GM12878 (cell line): ENCODE results near the gene B9D2. TPM values are rescaled to one million over a fixed set of nuclear protein-coding genes. Genes with fewer than 3 reads are reported as not detected.

Source experiments
- ATAC-seq: fragments of 200-7000 bp; cut with Tn5 transposase; 3 replicates; pipeline ENCODE4 v1.9.1; 2020; ENCODE audit warnings: mild to moderate bottlenecking, moderate library complexity
- BruUV-seq: library from RNA; stranded (reverse); fragments of 400-500 nt; replicated peaks from 2 replicates; lab custom pipeline; 2021; lab: Mats Ljungman, UMichigan
- CTCF ChIA-PET: fragments of 300-600 bp; sonication (Branson Sonifier 250); formaldehyde crosslinking; extraction: SDS; loops from one replicate; lab custom pipeline; 2021; ENCODE audit warnings: inconsistent platforms; lab: Yijun Ruan, JAX
- POLR2A ChIA-PET: fragments of 350-600 bp; formaldehyde crosslinking; extraction: SDS; loops from one replicate; lab custom pipeline; 2021; ENCODE audit warnings: inconsistent platforms; lab: Charles Lee
- RAD21 ChIA-PET: fragments of 300-600 bp; sonication (Branson Sonifier 250); formaldehyde crosslinking; loops from one replicate; lab custom pipeline; 2023; ENCODE audit warnings: antibody characterized with exemption; ENCODE audit not compliant: unreplicated experiment; lab: Charles Lee
- SMC1A ChIA-PET: fragments of 300-600 bp; sonication (Branson Sonifier 250); formaldehyde crosslinking; loops from one replicate; lab custom pipeline; 2023; ENCODE audit not compliant: unreplicated experiment, uncharacterized antibody; lab: Charles Lee
- DNase-seq: peaks from one replicate; pipeline ENCODE4 v3.0.0-alpha.2; 2011; ENCODE audit warnings: low read depth, low spot score
- FAIRE-seq: peaks from 3 replicates; lab custom pipeline; 2011; peaks lifted over from hg19 to GRCh38; lab: Jason Lieb, UNC
- H2AFZ ChIP-seq: 2 replicates; pipeline ENCODE4 v1.6.0; 2011; ENCODE audit warnings: low read depth, low read length, control low read depth; ENCODE audit not compliant: control insufficient read depth
- H3K27ac ChIP-seq: 2 replicates; pipeline ENCODE4 v1.5.1; 2011; ENCODE audit warnings: control low read depth; ENCODE audit not compliant: control insufficient read depth, insufficient read depth
- H3K27me3 ChIP-seq, 2 experiments: replicated peaks in 1 of 2; 2 replicates each; pipeline versions ENCODE4 v1.6.0 to v1.6.1; 2011; ENCODE audit warnings: low read length in 1 of 2; ENCODE audit not compliant: control insufficient read depth in 2 of 2, insufficient read depth in 2 of 2
- H3K36me3 ChIP-seq, 2 experiments: 2 replicates each; pipeline ENCODE4 v1.5.1; 2011; ENCODE audit warnings: low read length in 1 of 2; ENCODE audit not compliant: control insufficient read depth in 2 of 2, insufficient read depth in 2 of 2
- H3K4me1 ChIP-seq: 2 replicates; pipeline ENCODE4 v1.6.1; 2011; ENCODE audit warnings: mild to moderate bottlenecking, low read length, moderate library complexity, mixed read lengths; ENCODE audit not compliant: control insufficient read depth, insufficient read depth
- H3K4me2 ChIP-seq: 2 replicates; pipeline ENCODE4 v1.6.0; 2011; ENCODE audit warnings: control low read depth; ENCODE audit not compliant: control insufficient read depth, insufficient read depth
- H3K4me3 ChIP-seq: fragments of 200-600 bp; sonication (generic); 2 replicates; pipeline ENCODE4 v1.5.1; 2016
- H3K79me2 ChIP-seq: 2 replicates; pipeline ENCODE4 v1.6.0; 2011; ENCODE audit warnings: low read length; ENCODE audit not compliant: control insufficient read depth, insufficient read depth
- H3K9ac ChIP-seq: 2 replicates; pipeline ENCODE4 v1.8.0; 2011; ENCODE audit warnings: low read length, control low read depth, mixed read lengths; ENCODE audit not compliant: control insufficient read depth, insufficient read depth
- H3K9me3 ChIP-seq: replicated peaks from 3 replicates; pipeline ENCODE4 v1.5.1; 2011; ENCODE audit warnings: mild to moderate bottlenecking, low read length; ENCODE audit not compliant: control insufficient read depth, insufficient read depth
- H4K20me1 ChIP-seq: 2 replicates; pipeline ENCODE4 v1.6.0; 2011; ENCODE audit not compliant: control insufficient read depth, insufficient read depth
- BCL11A ChIP-seq: IDR thresholded peaks from 2 replicates; pipeline ENCODE4 v1.6.1; 2011; ENCODE audit warnings: low read depth, low read length
- CBFB ChIP-seq: IDR thresholded peaks from 2 replicates; pipeline ENCODE4 v1.6.1; 2016; ENCODE audit warnings: antibody characterized with exemption, low read depth
- CHD2 ChIP-seq: IDR thresholded peaks from 2 replicates; pipeline ENCODE4 v1.6.1; 2011; ENCODE audit warnings: low read depth, low read length, improper control_type of control experiment, borderline replicate concordance
- CREB1 ChIP-seq: IDR thresholded peaks from 2 replicates; pipeline ENCODE4 v1.6.1; 2012; ENCODE audit warnings: low read depth, mild to moderate bottlenecking, inconsistent platforms
- ELK1 ChIP-seq: IDR thresholded peaks from 2 replicates; pipeline ENCODE4 v1.6.1; 2012; ENCODE audit warnings: low read depth, low read length, improper control_type of control experiment
- RELA ChIP-seq: fragments of 450-650 bp; IDR thresholded peaks from 2 replicates; pipeline ENCODE4 v1.8.0; 2014; ENCODE audit warnings: borderline replicate concordance; ENCODE audit not compliant: partially characterized antibody
- RELB ChIP-seq: fragments of 450-650 bp; IDR thresholded peaks from 2 replicates; pipeline ENCODE4 v1.6.1; 2017; ENCODE audit warnings: low read depth, mild to moderate bottlenecking, moderate library complexity
- SMARCA5 ChIP-seq: fragments of 450-650 bp; IDR thresholded peaks from 2 replicates; pipeline ENCODE4 v1.6.1; 2017; ENCODE audit warnings: mild to moderate bottlenecking
- SUPT20H ChIP-seq: IDR thresholded peaks from 2 replicates; pipeline ENCODE4 v1.6.1; 2011; ENCODE audit warnings: low read depth, mild to moderate bottlenecking, low read length, moderate library complexity, borderline replicate concordance; ENCODE audit not compliant: control insufficient read depth
- TBL1XR1 ChIP-seq: IDR thresholded peaks from 2 replicates; pipeline ENCODE4 v1.6.1; 2012; ENCODE audit warnings: low read depth, low read length, improper control_type of control experiment
- ZNF217 ChIP-seq: fragments of 450-650 bp; IDR thresholded peaks from 2 replicates; pipeline ENCODE4 v1.6.1; 2017; ENCODE audit warnings: antibody characterized with exemption, mild to moderate bottlenecking
- WGBS: methylation state at CpG from one replicate; pipeline ENCODE4 v1.1.6; 2016; ENCODE audit warnings: low lambda C conversion rate; ENCODE audit not compliant: insufficient replicate concordance, insufficient coverage; ENCODE audit errors: missing lambda C conversion rate; 5-methylcytosine and 5-hydroxymethylcytosine counted together
- in situ Hi-C: fragments of 300-500 bp; cut with MboI; formaldehyde crosslinking; loops from 9 replicates; pipeline ENCODE4 v1.14.3; 2018; ENCODE audit warnings: mixed read lengths
- intact Hi-C: fragments of 100-400 bp; cut with micrococcal nuclease; formaldehyde crosslinking; loops from one replicate; pipeline ENCODE4 v1.14.2; 2022; ENCODE audit not compliant: unreplicated experiment
- polyA plus RNA-seq, 11 experiments: library from polyadenylated mRNA; depleted of rRNA in 4 of 11; unstranded in 6 of 11; stranded (reverse) in 5 of 11; fragments of >200 nt; fragmentation: Nextera tagmentation in 4 of 11; fragmentation: Illumina TruSeq in 1 of 11; extraction: Ambion mirVana in 4 of 11; extraction: Trizol in 1 of 11; gene quantifications; 1 replicate in 1 of 11; 2 replicates in 10 of 11; pipeline versions ENCODE4 v1.2.1 to v1.2.3, GENCODE V29; 2011 to 2016; ENCODE audit warnings: inconsistent platforms in 2 of 11, missing spikeins in 2 of 11, low read depth in 1 of 11
- total RNA-seq, 4 experiments: library from RNA; depleted of rRNA in 3 of 4; stranded (reverse); fragments of >200 nt in 3 of 4; fragmentation: Illumina TruSeq in 1 of 4; extraction: Trizol in 1 of 4; gene quantifications; 2 replicates each; pipeline versions ENCODE4 v1.2.1 to v1.2.3, GENCODE V29; 2013 to 2021
- TF ChIP-seq, protein P1 (sequence below): IDR thresholded peaks from 2 replicates; pipeline ENCODE4 v1.6.1; 2012; ENCODE audit warnings: improper control_type of control experiment, low read depth, low read length; ENCODE audit not compliant: insufficient replicate concordance
- TF ChIP-seq, protein P2 (sequence below): IDR thresholded peaks from 2 replicates; pipeline ENCODE4 v1.6.1; 2012; ENCODE audit warnings: low read depth, low read length, improper control_type of control experiment
- TF ChIP-seq, protein P3 (sequence below): IDR thresholded peaks from 2 replicates; pipeline ENCODE4 v1.6.1; 2011; ENCODE audit warnings: low read depth, low read length, improper control_type of control experiment, borderline replicate concordance

The B9D2 gene
- total and polyA plus RNA-seq, 10 of the 15 experiments (the other 5 are each of a cell fraction or from before 2014, with no cell fraction given), result 2.4 to 12.4 (median 5.0) TPM

DNA sequence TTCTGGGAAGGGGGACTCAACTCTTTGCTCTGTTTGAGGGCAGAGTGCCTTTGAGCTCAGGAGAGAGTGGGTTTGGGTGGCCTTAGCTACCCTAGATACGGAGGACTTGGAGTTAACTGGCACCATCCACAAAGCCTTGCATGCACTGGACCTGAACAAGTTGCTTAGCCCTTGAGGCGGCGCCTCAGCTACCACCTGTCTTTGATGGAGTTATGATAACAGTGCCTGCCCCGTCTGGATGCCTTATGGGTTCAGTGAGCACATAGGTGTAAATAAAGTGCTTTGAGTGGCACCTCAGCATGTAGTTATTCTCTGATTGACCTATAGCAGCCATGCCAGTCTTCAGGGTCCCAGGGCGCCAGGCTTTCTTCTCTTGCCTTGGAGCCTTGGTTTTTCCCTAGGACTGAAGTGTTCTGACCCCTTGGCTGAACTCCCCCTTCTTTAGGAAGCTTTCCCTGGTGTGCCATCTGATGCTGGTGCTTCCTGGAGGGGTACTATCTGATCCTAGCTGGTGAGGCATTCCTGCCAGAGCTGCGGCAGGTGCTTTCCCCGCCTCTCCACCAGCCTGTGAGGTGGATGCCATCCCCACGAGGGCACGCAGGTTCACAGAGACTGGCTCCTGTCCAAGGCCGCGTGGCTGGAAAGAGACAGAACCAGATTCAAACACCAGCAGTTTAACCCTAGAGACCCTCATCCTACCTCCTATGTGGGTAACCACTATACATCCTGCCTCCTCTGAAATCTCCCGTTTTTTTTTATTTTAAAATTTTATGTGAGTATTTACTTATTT lies 39.4 kb upstream of the B9D2 start:
- ChIA-PET POLR2A (no interaction called here), SMC1A (no interaction called here), CTCF (no interaction called here), RAD21 (no interaction called here)
- in situ Hi-C loops (no loop called here), intact Hi-C loops (no loop called here)
- Histone ChIP-seq H4K20me1 (no peaks in the 10 kb centered on the region), H2AFZ (no peak overlapping the region), H3K9me3 (no peaks in the 10 kb centered on the region), H3K9ac (no peak overlapping the region), H3K4me2 (no peak overlapping the region), H3K27me3 (no peaks in the 10 kb centered on the region), H3K27ac (no peak overlapping the region), H3K36me3 (no peaks in the 10 kb centered on the region; a peak in 1 of 4 replicates), H3K79me2 (peaks cover 15% of the 10 kb centered on the region), H3K4me1 (peaks cover under 1% of the 10 kb centered on the region), H3K4me3 (no peak overlapping the region)
- 70% methylated on average over 12 of the region's 12 CpGs for WGBS
- no TSS peak for BruUV-seq
- ATAC-seq (no peak), DNase-seq (no peak), FAIRE-seq (no peak)
- TF ChIP-seq SMARCA5 (no peak), SUPT20H (no peak), RELA (no peak), BCL11A (no peak), TBL1XR1 (no peak), CHD2 (no peak), CREB1 (no peak), ZNF217 (no peak), CBFB (no peak), RELB (no peak), ELK1 (no peak)
- TF ChIP-seq, protein P1, sequence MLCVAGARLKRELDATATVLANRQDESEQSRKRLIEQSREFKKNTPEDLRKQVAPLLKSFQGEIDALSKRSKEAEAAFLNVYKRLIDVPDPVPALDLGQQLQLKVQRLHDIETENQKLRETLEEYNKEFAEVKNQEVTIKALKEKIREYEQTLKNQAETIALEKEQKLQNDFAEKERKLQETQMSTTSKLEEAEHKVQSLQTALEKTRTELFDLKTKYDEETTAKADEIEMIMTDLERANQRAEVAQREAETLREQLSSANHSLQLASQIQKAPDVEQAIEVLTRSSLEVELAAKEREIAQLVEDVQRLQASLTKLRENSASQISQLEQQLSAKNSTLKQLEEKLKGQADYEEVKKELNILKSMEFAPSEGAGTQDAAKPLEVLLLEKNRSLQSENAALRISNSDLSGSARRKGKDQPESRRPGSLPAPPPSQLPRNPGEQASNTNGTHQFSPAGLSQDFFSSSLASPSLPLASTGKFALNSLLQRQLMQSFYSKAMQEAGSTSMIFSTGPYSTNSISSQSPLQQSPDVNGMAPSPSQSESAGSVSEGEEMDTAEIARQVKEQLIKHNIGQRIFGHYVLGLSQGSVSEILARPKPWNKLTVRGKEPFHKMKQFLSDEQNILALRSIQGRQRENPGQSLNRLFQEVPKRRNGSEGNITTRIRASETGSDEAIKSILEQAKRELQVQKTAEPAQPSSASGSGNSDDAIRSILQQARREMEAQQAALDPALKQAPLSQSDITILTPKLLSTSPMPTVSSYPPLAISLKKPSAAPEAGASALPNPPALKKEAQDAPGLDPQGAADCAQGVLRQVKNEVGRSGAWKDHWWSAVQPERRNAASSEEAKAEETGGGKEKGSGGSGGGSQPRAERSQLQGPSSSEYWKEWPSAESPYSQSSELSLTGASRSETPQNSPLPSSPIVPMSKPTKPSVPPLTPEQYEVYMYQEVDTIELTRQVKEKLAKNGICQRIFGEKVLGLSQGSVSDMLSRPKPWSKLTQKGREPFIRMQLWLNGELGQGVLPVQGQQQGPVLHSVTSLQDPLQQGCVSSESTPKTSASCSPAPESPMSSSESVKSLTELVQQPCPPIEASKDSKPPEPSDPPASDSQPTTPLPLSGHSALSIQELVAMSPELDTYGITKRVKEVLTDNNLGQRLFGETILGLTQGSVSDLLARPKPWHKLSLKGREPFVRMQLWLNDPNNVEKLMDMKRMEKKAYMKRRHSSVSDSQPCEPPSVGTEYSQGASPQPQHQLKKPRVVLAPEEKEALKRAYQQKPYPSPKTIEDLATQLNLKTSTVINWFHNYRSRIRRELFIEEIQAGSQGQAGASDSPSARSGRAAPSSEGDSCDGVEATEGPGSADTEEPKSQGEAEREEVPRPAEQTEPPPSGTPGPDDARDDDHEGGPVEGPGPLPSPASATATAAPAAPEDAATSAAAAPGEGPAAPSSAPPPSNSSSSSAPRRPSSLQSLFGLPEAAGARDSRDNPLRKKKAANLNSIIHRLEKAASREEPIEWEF, result no peak
- TF ChIP-seq, protein P2, sequence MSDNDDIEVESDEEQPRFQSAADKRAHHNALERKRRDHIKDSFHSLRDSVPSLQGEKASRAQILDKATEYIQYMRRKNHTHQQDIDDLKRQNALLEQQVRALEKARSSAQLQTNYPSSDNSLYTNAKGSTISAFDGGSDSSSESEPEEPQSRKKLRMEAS, result no peak
- TF ChIP-seq, protein P3, sequence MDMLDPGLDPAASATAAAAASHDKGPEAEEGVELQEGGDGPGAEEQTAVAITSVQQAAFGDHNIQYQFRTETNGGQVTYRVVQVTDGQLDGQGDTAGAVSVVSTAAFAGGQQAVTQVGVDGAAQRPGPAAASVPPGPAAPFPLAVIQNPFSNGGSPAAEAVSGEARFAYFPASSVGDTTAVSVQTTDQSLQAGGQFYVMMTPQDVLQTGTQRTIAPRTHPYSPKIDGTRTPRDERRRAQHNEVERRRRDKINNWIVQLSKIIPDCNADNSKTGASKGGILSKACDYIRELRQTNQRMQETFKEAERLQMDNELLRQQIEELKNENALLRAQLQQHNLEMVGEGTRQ, result no peak
